ENCODE results near the gene RAP1B.

The RAP1B gene

GRCh38 chr12:68610370-68611093 lies at the start of gene RAP1B:
RAP1B (plus strand) TSS chr12:68610899; CDS start chr12:68648725, 37,826 bp downstream.
- peak; percentile 66 to 74 for DNase-seq (ENCODE audit: low read depth in 2 of 2, low spot score in 1 of 2)

- DNase-seq (ENCODE audit: low read depth in 2 of 2, low spot score in 1 of 2), result no peak
These were observed 48.9 kb upstream of the RAP1B start for GRCh38 chr12:68561830-68562229.

GRCh38 chr12:68564166-68564565 lies 46.5 kb upstream of the RAP1B start:
- no peak for DNase-seq (ENCODE audit: low read depth in 2 of 2, low spot score in 1 of 2)

- DNase-seq (ENCODE audit: low read depth in 2 of 2, low spot score in 1 of 2), result no peak
These were observed 45.3 kb upstream of the RAP1B start for GRCh38 chr12:68565391-68565903.

- no peak for DNase-seq (ENCODE audit: low read depth in 2 of 2, low spot score in 1 of 2)
These were observed 41.7 kb upstream of the RAP1B start for GRCh38 chr12:68568922-68569569.

GRCh38 chr12:68572661-68573060 lies 38.0 kb upstream of the RAP1B start:
- no peak for DNase-seq (ENCODE audit: low read depth in 2 of 2, low spot score in 1 of 2)

- DNase-seq (ENCODE audit: low read depth in 2 of 2, low spot score in 1 of 2), result no peak
These were observed 37.3 kb upstream of the RAP1B start for GRCh38 chr12:68573406-68573805.

- no peak for DNase-seq (ENCODE audit: low read depth in 2 of 2, low spot score in 1 of 2)
These were observed 32.8 kb upstream of the RAP1B start for GRCh38 chr12:68577949-68578348.

- DNase-seq (ENCODE audit: low read depth in 2 of 2, low spot score in 1 of 2), result no peak
These were observed 31.9 kb upstream of the RAP1B start for GRCh38 chr12:68578765-68579164.

- DNase-seq (ENCODE audit: low read depth in 2 of 2, low spot score in 1 of 2), result no peak
These were observed 31.4 kb upstream of the RAP1B start for GRCh38 chr12:68579254-68579653.

- no peak for DNase-seq (ENCODE audit: low read depth in 2 of 2, low spot score in 1 of 2)
These were observed 29.8 kb upstream of the RAP1B start for GRCh38 chr12:68580911-68581310.

- DNase-seq (ENCODE audit: low read depth in 2 of 2, low spot score in 1 of 2), result no peak
These were observed 28.8 kb upstream of the RAP1B start for GRCh38 chr12:68581926-68582325.

GRCh38 chr12:68585966-68586365 lies 24.7 kb upstream of the RAP1B start:
- no peak for DNase-seq (ENCODE audit: low read depth in 2 of 2, low spot score in 1 of 2)

- no peak for DNase-seq (ENCODE audit: low read depth in 2 of 2, low spot score in 1 of 2)
These were observed 23.2 kb upstream of the RAP1B start for GRCh38 chr12:68587448-68587873.

- no peak for DNase-seq (ENCODE audit: low read depth in 2 of 2, low spot score in 1 of 2)
These were observed 21.5 kb upstream of the RAP1B start for GRCh38 chr12:68589194-68589593.

- no peak for DNase-seq (ENCODE audit: low read depth in 2 of 2, low spot score in 1 of 2)
These were observed 18.8 kb upstream of the RAP1B start for GRCh38 chr12:68591734-68592418.

- DNase-seq (ENCODE audit: low read depth in 2 of 2, low spot score in 1 of 2), result no peak
These were observed 15.5 kb upstream of the RAP1B start for GRCh38 chr12:68595241-68595640.

- DNase-seq (ENCODE audit: low read depth in 2 of 2, low spot score in 1 of 2), result no peak
These were observed 8.9 kb upstream of the RAP1B start for GRCh38 chr12:68601767-68602166.

GRCh38 chr12:68602720-68603119 lies 8.0 kb upstream of the RAP1B start:
- DNase-seq (ENCODE audit: low read depth in 2 of 2, low spot score in 1 of 2), result no peak

- no peak for DNase-seq (ENCODE audit: low read depth in 2 of 2, low spot score in 1 of 2)
These were observed 2.5 kb upstream of the RAP1B start for GRCh38 chr12:68608191-68608590.

GRCh38 chr12:68609998-68610369 lies 715 bp upstream of the RAP1B start:
- no peak for DNase-seq (ENCODE audit: low read depth in 2 of 2, low spot score in 1 of 2)

Measured in stimulated activated CD8-positive, alpha-beta memory T cell treated with anti-CD3 and anti-CD28 coated beads, Interleukin-4, amount 100 ng/mL, for 4 hours (primary cell).